Measurements from ENCODE around the gene RFC5. TPM values are rescaled to one million over a fixed set of nuclear protein-coding genes. Genes with fewer than 3 reads are reported as not detected.
A peak's percentile ranks its signal among the peaks of the same experiment; 100 is the strongest.

Gene RFC5
- total RNA-seq, 4 donors from 2014 or later = 4.8 to 17.3 (median 8.4) TPM

DNA sequence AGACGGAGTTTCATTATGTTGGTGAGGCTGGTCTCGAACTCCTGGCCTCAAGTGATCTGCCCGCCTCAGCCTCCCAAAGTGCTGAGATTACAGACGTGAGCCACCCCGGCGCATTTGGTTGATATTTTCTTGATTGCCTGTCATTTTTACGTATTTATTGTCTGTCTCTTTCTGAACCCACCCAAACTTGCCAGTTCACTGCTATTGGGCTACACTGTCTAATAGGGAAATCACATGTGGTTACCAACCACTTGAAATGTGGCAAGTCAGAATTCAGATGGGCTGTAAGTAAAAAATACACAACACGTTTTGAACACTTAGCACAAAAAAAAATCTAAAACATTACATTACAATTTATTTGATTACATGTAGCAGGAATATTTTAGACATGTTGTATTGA is 42.4 kb downstream of the RFC5 start:
- WGBS, 2 donors = 85 to 88% methylated on average over 8 of the region's 8 CpGs
- no peaks in the 10 kb centered on the region for H3K9me3 ChIP-seq
- no peak overlapping the region for H3K4me3 ChIP-seq
- no peak for TF ChIP-seq POLR2A (IDR thresholded peaks at IDR 0.05)
- TF ChIP-seq, protein P1, sequence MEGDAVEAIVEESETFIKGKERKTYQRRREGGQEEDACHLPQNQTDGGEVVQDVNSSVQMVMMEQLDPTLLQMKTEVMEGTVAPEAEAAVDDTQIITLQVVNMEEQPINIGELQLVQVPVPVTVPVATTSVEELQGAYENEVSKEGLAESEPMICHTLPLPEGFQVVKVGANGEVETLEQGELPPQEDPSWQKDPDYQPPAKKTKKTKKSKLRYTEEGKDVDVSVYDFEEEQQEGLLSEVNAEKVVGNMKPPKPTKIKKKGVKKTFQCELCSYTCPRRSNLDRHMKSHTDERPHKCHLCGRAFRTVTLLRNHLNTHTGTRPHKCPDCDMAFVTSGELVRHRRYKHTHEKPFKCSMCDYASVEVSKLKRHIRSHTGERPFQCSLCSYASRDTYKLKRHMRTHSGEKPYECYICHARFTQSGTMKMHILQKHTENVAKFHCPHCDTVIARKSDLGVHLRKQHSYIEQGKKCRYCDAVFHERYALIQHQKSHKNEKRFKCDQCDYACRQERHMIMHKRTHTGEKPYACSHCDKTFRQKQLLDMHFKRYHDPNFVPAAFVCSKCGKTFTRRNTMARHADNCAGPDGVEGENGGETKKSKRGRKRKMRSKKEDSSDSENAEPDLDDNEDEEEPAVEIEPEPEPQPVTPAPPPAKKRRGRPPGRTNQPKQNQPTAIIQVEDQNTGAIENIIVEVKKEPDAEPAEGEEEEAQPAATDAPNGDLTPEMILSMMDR (IDR thresholded peaks at IDR 0.05) = no peak
- TF ChIP-seq EP300 (IDR thresholded peaks at IDR 0.05) = no peak
- peaks cover 0 to 67% (median 14%) of the 10 kb centered on the region in 4 donors for H3K4me1 ChIP-seq
- H3K36me3 ChIP-seq = peaks cover 0 to 2% (median 0%) of the 10 kb centered on the region in 3 donors
- H3K27ac ChIP-seq = peak overlapping the region in 3 of 4 donors; percentile 92 to 99 (median 97)
- no peaks in the 10 kb centered on the region for H3K27me3 ChIP-seq
- DNase-seq (ENCODE audit: low spot score in 2 of 2) = no peak

DNA sequence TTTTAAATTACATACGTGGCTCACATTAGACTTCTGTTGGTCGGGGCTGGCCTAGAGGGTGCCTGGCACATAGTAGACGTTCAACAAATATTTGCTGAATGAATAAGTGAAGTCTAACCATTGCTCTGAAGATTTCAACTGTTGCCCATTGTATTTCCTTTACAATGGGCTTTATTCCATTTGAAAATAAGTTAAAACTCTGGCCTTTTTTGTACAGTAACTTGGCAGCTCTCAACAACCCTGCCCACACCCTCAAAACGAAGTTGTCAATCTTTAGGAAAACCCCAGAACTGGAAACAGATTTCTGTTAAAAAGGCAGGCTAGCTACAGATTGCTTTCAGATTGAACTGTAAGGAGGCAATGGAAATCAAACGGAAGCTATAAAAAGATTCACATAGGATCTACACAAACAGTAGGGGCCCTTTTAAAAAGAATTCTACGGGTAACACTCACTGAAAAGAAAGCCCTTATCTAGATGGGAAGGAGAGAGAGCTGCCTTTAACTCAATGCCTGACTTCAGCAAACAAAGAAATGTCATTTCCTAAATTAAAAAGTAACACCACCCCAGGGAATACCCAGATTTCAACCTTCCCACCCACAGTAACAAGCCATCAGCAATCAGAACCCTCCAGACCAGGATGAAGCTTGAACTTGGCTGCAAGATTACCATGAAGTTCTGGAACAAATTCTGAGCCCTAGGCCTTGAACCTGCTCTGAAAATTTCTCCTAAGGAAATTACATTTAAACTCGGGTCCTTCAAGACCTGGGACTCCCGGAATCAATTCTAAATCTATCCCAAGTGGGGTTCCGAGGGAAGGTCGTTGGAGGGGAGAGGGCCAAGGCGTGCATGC is 43.1 kb downstream of the RFC5 start:
- TF ChIP-seq, protein P1 (IDR thresholded peaks at IDR 0.05) = no peak
- no peak for TF ChIP-seq EP300 (IDR thresholded peaks at IDR 0.05)
- no peak for TF ChIP-seq POLR2A (IDR thresholded peaks at IDR 0.05)
- H3K9me3 ChIP-seq = no peaks in the 10 kb centered on the region
- peaks cover 0 to 67% (median 11%) of the 10 kb centered on the region in 4 donors for H3K4me1 ChIP-seq
- whole genome bisulfite sequencing, 2 donors = 12% methylated on average over 11 of the region's 11 CpGs
- H3K36me3 ChIP-seq = peaks cover 0 to 3% (median 0%) of the 10 kb centered on the region in 3 donors
- no peaks in the 10 kb centered on the region for H3K27me3 ChIP-seq
- no peak for DNase-seq (ENCODE audit: low spot score in 2 of 2)
- peak overlapping the region; percentile 92 to 99 (median 96) for H3K27ac ChIP-seq
- H3K4me3 ChIP-seq = peak overlapping the region; percentile 73 to 90 (median 84)

DNA sequence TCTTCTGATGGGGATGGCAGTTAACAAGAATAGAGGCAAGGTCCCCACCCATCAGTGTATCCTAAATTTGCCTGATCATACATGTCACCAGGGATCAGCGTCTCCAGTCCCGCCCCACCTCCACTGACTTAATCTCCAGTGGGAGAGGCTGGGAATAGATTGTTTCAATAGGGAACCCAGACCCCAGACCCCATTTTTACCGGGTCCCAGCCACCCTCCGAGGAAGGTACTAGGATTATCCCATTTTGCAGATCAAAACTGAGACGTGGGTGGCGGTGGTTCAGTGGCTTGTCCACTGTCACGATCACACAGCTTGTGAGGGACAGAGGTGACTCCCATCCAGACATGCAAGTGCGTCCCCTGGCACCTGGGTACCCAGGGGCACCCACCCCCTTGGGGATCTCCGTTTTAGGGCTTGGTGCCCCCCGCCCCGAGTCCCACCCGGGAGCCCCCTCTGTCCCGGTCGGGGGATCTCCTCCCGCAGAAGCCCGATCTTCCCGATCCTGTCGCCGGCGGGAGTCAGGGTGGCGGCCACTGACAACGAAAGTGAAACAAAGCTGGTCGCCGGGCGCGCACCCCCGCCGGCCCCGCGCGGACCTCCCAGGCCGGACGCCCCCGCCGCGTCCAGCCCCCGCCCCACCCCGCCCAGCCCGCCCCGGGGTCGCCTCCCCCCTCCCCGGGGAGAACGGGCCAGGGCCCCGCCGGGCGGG is 44.0 kb downstream of the RFC5 start:
- peak in 1 of 2 donors; percentile 29 for DNase-seq (ENCODE audit: low spot score in 2 of 2)

DNA sequence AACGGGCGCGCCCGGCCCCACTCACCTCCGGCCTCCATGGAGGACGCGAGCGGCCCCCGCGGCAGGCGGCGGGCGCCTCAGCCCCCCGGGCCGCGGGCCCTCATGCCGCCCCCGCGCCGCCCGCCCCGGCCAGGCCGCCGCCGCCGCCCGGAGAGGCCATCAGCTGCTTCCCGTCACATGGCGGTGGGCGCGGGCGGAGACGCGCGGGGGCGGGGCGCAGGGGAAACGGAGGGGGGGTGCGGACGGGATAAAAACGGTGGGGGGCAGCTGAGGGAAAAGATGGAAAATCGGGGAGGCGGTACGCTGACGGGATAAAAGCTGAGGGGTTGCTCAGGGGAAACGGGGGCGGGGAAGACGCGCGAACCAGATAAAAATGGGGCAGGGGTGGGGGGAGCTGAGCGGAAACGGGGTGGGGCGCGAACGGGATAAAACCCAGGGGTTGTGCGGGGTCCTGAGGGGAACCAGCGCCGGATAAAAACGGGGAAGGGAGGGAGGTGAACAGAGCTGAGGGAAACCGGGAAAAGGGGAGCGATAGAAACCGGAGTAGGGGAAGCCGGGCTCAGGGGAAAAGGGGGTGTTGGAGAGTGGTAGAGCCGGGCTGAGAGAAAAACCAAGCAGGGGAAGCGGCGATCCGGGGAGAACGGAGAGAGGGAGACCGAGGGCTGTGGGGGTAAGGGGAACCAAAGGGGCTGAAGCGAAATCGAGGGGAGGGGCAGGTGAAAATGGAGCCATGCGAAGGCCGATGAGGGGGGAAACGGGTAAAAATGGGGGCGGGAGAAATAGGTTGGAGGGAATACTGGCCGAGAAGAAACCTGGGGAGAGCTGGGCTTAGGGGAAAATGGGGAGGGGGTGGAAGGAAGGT is 44.7 kb downstream of the RFC5 start, which contains the start of gene WSB2:
Gene WSB2, minus strand, starts transcription at position 169 of the 862 bp plus-strand sequence. Its CDS starts 131 bp downstream, at position 38.
- TF ChIP-seq, protein P1 (IDR thresholded peaks at IDR 0.05) = no peak
- peak in 1 of 2 donors; percentile 28 for TF ChIP-seq EP300 (IDR thresholded peaks at IDR 0.05)
- no peaks in the 10 kb centered on the region for H3K9me3 ChIP-seq
- H3K4me3 ChIP-seq = peak within 1 kb of the TSS; percentile 73 to 90 (median 84)
- H3K27me3 ChIP-seq = no peaks in the 10 kb centered on the region
- peak; percentile 69 to 84 for DNase-seq (ENCODE audit: low spot score in 2 of 2)
- peak within 1 kb of the TSS; percentile 92 to 99 (median 96) for H3K27ac ChIP-seq
- H3K4me1 ChIP-seq = peaks cover 0 to 58% (median 13%) of the 10 kb centered on the region in 4 donors
- peaks cover 0 to 3% (median 1%) of the 10 kb centered on the region in 3 donors for H3K36me3 ChIP-seq
- 1 to 2% methylated on average over 49 to 54 of the region's 76 CpGs for WGBS, 2 donors

More for the DNA sequence above, 44.0 kb downstream of the RFC5 start:
- no peaks in the 10 kb centered on the region for H3K9me3 ChIP-seq
- TF ChIP-seq POLR2A (IDR thresholded peaks at IDR 0.05) (no peak), EP300 (IDR thresholded peaks at IDR 0.05) (no peak)
- TF ChIP-seq, protein P1 (IDR thresholded peaks at IDR 0.05) = no peak
- peak overlapping the region; percentile 92 to 99 (median 96) for H3K27ac ChIP-seq
- peak overlapping the region; percentile 73 to 90 (median 84) for H3K4me3 ChIP-seq
- WGBS, 2 donors = 1 to 2% methylated on average over 9 to 22 of the region's 46 CpGs
- H3K27me3 ChIP-seq = no peaks in the 10 kb centered on the region
- H3K36me3 ChIP-seq = peaks cover 0 to 3% (median 0%) of the 10 kb centered on the region in 3 donors
- peaks cover 0 to 65% (median 13%) of the 10 kb centered on the region in 4 donors for H3K4me1 ChIP-seq

Measured in tibial nerve (tissue), 4 donors.